Tibial nerve (tissue), 3 donors: Measurements from ENCODE around the gene RGS17.

Source experiments
- CTCF ChIP-seq, 5 experiments: fragments of 200-600 bp in 3 of 5; fragments of 450-650 bp in 2 of 5; sonication (generic) in 3 of 5; IDR thresholded peaks; one replicate each; pipeline ENCODE4 v1.5.1; 2016 to 2019; ENCODE audit warnings: antibody characterized with exemption in 5 of 5, mild to moderate bottlenecking in 3 of 5, moderate library complexity in 2 of 5
- POLR2A ChIP-seq, 2 donors: fragments of 450-650 bp; IDR thresholded peaks; one replicate each; pipeline ENCODE4 v1.6.1; 2017; ENCODE audit warnings: antibody characterized with exemption in 2 of 2, mild to moderate bottlenecking in 2 of 2, moderate library complexity in 2 of 2

- TF ChIP-seq CTCF (IDR thresholded peaks at IDR 0.05): no peak
- no peak for TF ChIP-seq POLR2A (IDR thresholded peaks at IDR 0.05)
Observed at GRCh38 chr6:153048631-153049030, 82.5 kb downstream of the RGS17 start.
